WTC11 (cell line): ENCODE measurements around the gene GALE.

Source experiments
- CTCF ChIP-seq: fragments of 200-600 bp; IDR thresholded peaks from 2 replicates; pipeline ENCODE4 v1.8.0; 2022; ENCODE audit warnings: antibody characterized with exemption
- E2F4 ChIP-seq: sonication (generic); formaldehyde crosslinking; IDR thresholded peaks from 2 replicates; pipeline ENCODE4 v1.8.1; 2022; ENCODE audit warnings: low read depth, mild to moderate bottlenecking, moderate library complexity, missing genetic modification reagents, borderline replicate concordance
- ETV6 ChIP-seq: sonication (generic); formaldehyde crosslinking; IDR thresholded peaks from 2 replicates; pipeline ENCODE4 v1.8.1; 2022; ENCODE audit warnings: mild to moderate bottlenecking, missing genetic modification reagents
- GABPB1 ChIP-seq: sonication (generic); formaldehyde crosslinking; IDR thresholded peaks from 2 replicates; pipeline ENCODE4 v1.8.1; 2023; ENCODE audit warnings: mild to moderate bottlenecking, missing genetic modification reagents
- JUN ChIP-seq: sonication (generic); formaldehyde crosslinking; IDR thresholded peaks from 2 replicates; pipeline ENCODE4 v1.8.0; 2023; ENCODE audit warnings: mild to moderate bottlenecking, missing genetic modification reagents
- RELA ChIP-seq: sonication (generic); formaldehyde crosslinking; IDR thresholded peaks from 2 replicates; pipeline ENCODE4 v1.8.1; 2022; ENCODE audit warnings: missing genetic modification reagents, mild to moderate bottlenecking, borderline replicate concordance
- TCF7 ChIP-seq: sonication (generic); formaldehyde crosslinking; IDR thresholded peaks from 2 replicates; pipeline ENCODE4 v1.8.0; 2022; ENCODE audit warnings: mild to moderate bottlenecking, low read depth, missing genetic modification reagents, moderate library complexity
- TEAD1 ChIP-seq: sonication (generic); formaldehyde crosslinking; IDR thresholded peaks from 2 replicates; pipeline ENCODE4 v1.8.0; 2022; ENCODE audit warnings: mild to moderate bottlenecking, missing genetic modification reagents
- ZNF121 ChIP-seq: sonication (generic); formaldehyde crosslinking; IDR thresholded peaks from 2 replicates; pipeline ENCODE4 v1.8.0; 2023; ENCODE audit warnings: missing genetic modification reagents
- ZNF263 ChIP-seq: sonication (generic); formaldehyde crosslinking; IDR thresholded peaks from 2 replicates; pipeline ENCODE4 v1.8.1; 2022; ENCODE audit warnings: low read depth, mild to moderate bottlenecking, moderate library complexity, missing genetic modification reagents

- TF ChIP-seq RELA (CRISPR knock-in tag) (no peak), CTCF (no peak), GABPB1 (no peak), JUN (CRISPR knock-in tag) (no peak), ETV6 (CRISPR knock-in tag) (no peak), E2F4 (no peak), ZNF263 (no peak), TEAD1 (CRISPR knock-in tag) (no peak), ZNF121 (CRISPR knock-in tag) (no peak), TCF7 (CRISPR knock-in tag) (no peak)
Measured at GRCh38 chr1:23797478-23798448, 2.8 kb downstream of the GALE start.
